Breast epithelium (tissue), 4 donors: ENCODE results near the gene KCNMB2. TPM values are rescaled to one million over a fixed set of nuclear protein-coding genes. Genes with fewer than 3 reads are reported as not detected.

ENCODE experiments used
- DNase-seq, 2 donors: peaks; one replicate each; pipeline ENCODE4 v3.0.0-alpha.2; 2019; ENCODE audit warnings: low spot score in 2 of 2
- H3K27ac ChIP-seq, 2 donors: fragments of 200-600 bp; sonication (generic) in 1 of 2; one replicate each; pipeline ENCODE4 v1.5.1; 2016 to 2019; ENCODE audit warnings: mild to moderate bottlenecking in 1 of 2
- H3K27me3 ChIP-seq, 2 donors: fragments of 200-600 bp; sonication (generic) in 1 of 2; one replicate each; pipeline versions ENCODE4 v1.5.1 to v1.6.0; 2017 to 2019; ENCODE audit warnings: control low read depth in 1 of 2, mild to moderate bottlenecking in 1 of 2
- H3K36me3 ChIP-seq: fragments of 200-600 bp; one replicate; pipeline ENCODE4 v1.5.1; 2019
- H3K4me1 ChIP-seq, 2 donors: fragments of 200-600 bp; sonication (generic); one replicate each; pipeline ENCODE4 v1.5.1; 2016 to 2019; ENCODE audit warnings: control low read depth in 1 of 2
- H3K4me3 ChIP-seq, 3 donors: fragments of 200-600 bp; sonication (generic); 1 replicate in 2 of 3; 2 replicates in 1 of 3; pipeline ENCODE4 v1.5.1; 2016 to 2019; ENCODE audit warnings: mild to moderate bottlenecking in 3 of 3, moderate library complexity in 2 of 3
- H3K9me3 ChIP-seq, 2 donors: fragments of 200-600 bp; sonication (generic) in 1 of 2; one replicate each; pipeline ENCODE4 v1.5.1; 2016 to 2019; ENCODE audit warnings: control low read depth in 1 of 2
- POLR2A ChIP-seq: fragments of 450-650 bp; IDR thresholded peaks from one replicate; pipeline ENCODE4 v1.6.1; 2016; ENCODE audit warnings: antibody characterized with exemption, mild to moderate bottlenecking, moderate library complexity
- POLR2AphosphoS5 ChIP-seq, 3 donors: sonication (generic); formaldehyde crosslinking; IDR thresholded peaks; one replicate each; pipeline ENCODE4 v1.6.1; 2017; ENCODE audit warnings: antibody characterized with exemption in 3 of 3
- intact Hi-C: fragments of 100-400 bp; cut with DNase I; formaldehyde crosslinking; loops from one replicate; pipeline ENCODE4 v1.15.1; 2023; ENCODE audit warnings: low total_unique reads
- total RNA-seq, 3 donors: library from RNA; depleted of rRNA; stranded (reverse); fragments of >200 nt; gene quantifications; one replicate each; pipeline ENCODE4 v1.1.0, GENCODE V29; 2016
- TF ChIP-seq, protein P1 (sequence below), 3 donors: fragments of 450-650 bp; IDR thresholded peaks; one replicate each; pipeline ENCODE4 v1.5.1; 2016 to 2017; ENCODE audit warnings: antibody characterized with exemption in 3 of 3, mild to moderate bottlenecking in 3 of 3, moderate library complexity in 3 of 3

Gene KCNMB2
- total RNA-seq, 3 donors from 2014 or later: 0.59 TPM; not detected in 2

DNA sequence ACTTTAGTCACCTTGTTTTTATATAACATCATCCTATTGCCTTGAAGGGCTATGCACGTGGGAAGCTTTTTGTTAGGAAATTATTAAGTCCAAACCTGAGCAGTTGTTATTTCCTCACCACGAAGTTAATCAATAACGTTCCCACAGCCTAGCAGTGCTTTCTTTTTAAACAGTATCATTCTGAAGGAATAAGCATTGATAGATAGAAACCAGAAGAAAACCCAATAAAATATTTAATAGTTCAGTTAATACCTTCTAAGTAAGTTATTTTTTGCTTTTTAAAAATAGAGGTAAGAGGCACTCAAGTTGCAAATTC lies 149.3 kb downstream of the KCNMB2 start:
- no peaks in the 10 kb centered on the region for H3K27me3 ChIP-seq
- intact Hi-C loops: no loop called here
- no peak overlapping the region for H3K4me3 ChIP-seq
- H3K9me3 ChIP-seq: no peaks in the 10 kb centered on the region
- no peak overlapping the region for H3K27ac ChIP-seq
- H3K36me3 ChIP-seq: no peaks in the 10 kb centered on the region
- TF ChIP-seq, protein P1, sequence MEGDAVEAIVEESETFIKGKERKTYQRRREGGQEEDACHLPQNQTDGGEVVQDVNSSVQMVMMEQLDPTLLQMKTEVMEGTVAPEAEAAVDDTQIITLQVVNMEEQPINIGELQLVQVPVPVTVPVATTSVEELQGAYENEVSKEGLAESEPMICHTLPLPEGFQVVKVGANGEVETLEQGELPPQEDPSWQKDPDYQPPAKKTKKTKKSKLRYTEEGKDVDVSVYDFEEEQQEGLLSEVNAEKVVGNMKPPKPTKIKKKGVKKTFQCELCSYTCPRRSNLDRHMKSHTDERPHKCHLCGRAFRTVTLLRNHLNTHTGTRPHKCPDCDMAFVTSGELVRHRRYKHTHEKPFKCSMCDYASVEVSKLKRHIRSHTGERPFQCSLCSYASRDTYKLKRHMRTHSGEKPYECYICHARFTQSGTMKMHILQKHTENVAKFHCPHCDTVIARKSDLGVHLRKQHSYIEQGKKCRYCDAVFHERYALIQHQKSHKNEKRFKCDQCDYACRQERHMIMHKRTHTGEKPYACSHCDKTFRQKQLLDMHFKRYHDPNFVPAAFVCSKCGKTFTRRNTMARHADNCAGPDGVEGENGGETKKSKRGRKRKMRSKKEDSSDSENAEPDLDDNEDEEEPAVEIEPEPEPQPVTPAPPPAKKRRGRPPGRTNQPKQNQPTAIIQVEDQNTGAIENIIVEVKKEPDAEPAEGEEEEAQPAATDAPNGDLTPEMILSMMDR (IDR thresholded peaks at IDR 0.05): no peak
- TF ChIP-seq POLR2AphosphoS5 (IDR thresholded peaks at IDR 0.05) (no peak), POLR2A (no peak)
- H3K4me1 ChIP-seq: no peaks in the 10 kb centered on the region
- DNase-seq: no peak

DNA sequence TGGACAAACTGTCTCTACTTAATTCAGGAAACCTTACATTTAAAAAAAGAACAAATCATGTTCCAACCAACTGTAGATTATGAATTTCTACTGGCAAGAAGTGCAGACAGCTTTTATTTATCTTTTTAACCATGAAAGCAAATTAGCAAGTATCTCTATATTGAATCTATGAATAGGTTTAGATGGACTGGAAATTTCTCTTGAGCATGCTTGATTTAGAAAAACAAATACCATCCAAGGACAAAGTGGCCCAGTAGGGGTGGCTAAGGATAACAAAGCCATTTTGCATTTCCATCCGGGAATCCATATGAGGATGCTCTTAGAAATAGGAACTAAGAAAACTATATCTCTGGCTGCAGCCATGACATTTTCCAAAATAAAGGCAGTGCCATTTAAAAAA lies 150.6 kb downstream of the KCNMB2 start:
- H3K36me3 ChIP-seq: no peaks in the 10 kb centered on the region
- no peak overlapping the region for H3K4me3 ChIP-seq
- DNase-seq: no peak
- TF ChIP-seq POLR2AphosphoS5 (IDR thresholded peaks at IDR 0.05) (no peak), POLR2A (no peak)
- TF ChIP-seq, protein P1 (IDR thresholded peaks at IDR 0.05): no peak
- no peaks in the 10 kb centered on the region for H3K27me3 ChIP-seq
- intact Hi-C loops: no loop called here
- no peak overlapping the region for H3K27ac ChIP-seq
- H3K4me1 ChIP-seq: no peaks in the 10 kb centered on the region
- no peaks in the 10 kb centered on the region for H3K9me3 ChIP-seq

DNA sequence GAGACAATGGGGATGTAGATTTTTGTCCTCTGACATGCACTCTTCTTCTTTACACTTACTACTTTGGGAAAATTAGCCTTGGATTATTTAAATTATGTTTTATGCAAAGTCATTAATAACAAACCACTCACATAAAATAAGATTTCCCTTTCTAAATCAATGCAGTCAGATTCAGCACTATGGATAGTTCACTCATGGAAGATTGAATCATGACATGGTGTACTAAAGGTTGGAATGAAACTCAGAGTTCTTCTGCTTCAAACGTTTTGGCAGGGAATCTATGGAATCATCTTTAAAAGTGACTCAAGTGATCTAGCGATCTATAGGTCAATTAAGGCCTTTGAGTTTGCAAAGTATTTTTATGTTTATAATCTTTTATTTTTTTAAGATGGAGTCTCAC lies 154.3 kb downstream of the KCNMB2 start:
- no peak for DNase-seq
- TF ChIP-seq POLR2AphosphoS5 (IDR thresholded peaks at IDR 0.05) (no peak), POLR2A (no peak)
- TF ChIP-seq, protein P1 (IDR thresholded peaks at IDR 0.05): no peak

DNA sequence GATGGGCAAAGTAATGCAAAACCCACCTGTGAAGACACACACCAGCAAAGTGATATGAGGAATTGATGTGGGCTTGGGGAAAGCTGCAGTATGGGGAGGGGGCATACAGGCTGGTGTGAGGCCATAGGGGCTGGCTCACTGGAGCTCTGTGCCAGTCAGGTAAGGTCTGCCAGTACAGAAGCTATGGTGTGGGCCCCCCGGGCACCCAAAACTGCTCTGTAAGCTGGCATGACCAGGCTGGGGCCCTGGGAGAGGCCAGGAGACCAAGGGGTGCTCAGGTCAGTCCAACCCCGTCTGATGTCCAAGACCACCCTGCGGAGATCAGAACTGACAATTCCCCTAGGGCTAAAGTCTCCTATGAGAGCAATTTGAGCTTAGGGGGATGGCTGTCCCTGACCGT lies 163.1 kb downstream of the KCNMB2 start:
- H3K4me3 ChIP-seq: no peak overlapping the region
- no peak for TF ChIP-seq POLR2A
- H3K9me3 ChIP-seq: peaks cover 8 to 13% of the 10 kb centered on the region in 2 donors
- DNase-seq: no peak
- no peaks in the 10 kb centered on the region for H3K27me3 ChIP-seq
- no peak overlapping the region for H3K27ac ChIP-seq
- H3K4me1 ChIP-seq: no peaks in the 10 kb centered on the region
- intact Hi-C loops: no loop called here
- no peaks in the 10 kb centered on the region for H3K36me3 ChIP-seq

More for the DNA sequence above, 154.3 kb downstream of the KCNMB2 start:
- Histone ChIP-seq H3K4me1 (no peaks in the 10 kb centered on the region), H3K27me3 (no peaks in the 10 kb centered on the region), H3K9me3 (peaks cover 0 to 7% of the 10 kb centered on the region in 2 donors), H3K36me3 (no peaks in the 10 kb centered on the region), H3K27ac (no peak overlapping the region), H3K4me3 (no peak overlapping the region)
- intact Hi-C loops: no loop called here

DNA sequence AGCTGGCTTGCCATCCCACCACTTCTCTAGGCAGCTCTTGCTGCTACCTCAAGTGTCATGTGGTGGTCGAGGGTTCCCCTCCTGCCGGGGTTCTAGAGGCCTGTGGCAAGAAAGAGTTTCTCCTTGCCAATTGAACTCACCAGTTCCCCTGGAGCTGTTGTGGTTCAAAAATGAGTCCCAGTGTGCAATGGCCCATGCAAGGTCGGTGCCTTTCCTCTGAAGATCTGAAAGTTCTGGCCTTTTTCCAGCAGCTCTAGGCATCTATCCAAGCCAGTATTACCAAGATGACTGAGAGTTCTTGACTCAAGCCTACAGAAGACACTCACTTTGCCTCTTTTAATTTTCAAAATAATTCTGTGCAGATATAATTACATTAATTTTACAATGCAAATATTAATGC lies 163.6 kb downstream of the KCNMB2 start:
- no peak for DNase-seq
- Histone ChIP-seq H3K36me3 (no peaks in the 10 kb centered on the region), H3K4me1 (no peaks in the 10 kb centered on the region), H3K4me3 (no peak overlapping the region), H3K27me3 (no peaks in the 10 kb centered on the region), H3K27ac (no peak overlapping the region), H3K9me3 (peaks cover 8 to 11% of the 10 kb centered on the region in 2 donors)
- intact Hi-C loops: no loop called here
- TF ChIP-seq POLR2AphosphoS5 (IDR thresholded peaks at IDR 0.05): no peak
- TF ChIP-seq POLR2A: no peak
- TF ChIP-seq, protein P1 (IDR thresholded peaks at IDR 0.05): no peak

DNA sequence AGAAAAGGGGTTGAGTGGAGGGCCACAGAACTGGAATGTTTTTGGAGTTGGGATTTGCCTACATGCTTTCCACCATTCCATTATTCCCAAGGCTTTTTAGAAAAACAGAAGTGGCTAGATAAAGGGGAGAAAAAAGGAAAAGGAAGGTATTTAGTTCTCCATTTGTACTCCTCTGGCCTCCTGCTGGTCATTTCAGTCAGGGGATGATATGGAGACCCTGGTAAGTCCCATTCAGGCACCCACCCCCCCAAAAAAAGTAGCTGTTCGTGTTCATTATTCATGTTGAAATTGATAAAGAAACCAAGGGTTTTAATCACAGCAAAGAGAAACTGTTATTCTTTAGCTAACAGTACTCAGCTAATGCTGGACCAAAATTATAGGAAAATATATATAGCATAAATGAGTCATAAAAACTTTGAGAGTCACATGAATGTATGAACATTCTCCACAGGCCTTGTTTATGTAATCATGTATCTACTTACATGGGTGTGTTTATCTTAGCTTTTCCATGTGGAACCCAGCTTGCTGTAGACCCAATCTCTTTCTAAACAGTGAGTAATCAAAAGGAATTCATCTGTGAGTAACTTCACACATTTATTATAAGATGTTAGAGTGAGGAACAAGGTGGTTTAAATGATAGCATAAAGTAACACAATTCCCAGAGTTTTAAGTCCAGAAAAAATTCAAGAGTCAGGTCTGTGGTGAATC lies 167.2 kb downstream of the KCNMB2 start:
- no peak for TF ChIP-seq POLR2AphosphoS5 (IDR thresholded peaks at IDR 0.05)
- no peak for TF ChIP-seq POLR2A
- TF ChIP-seq, protein P1 (IDR thresholded peaks at IDR 0.05): no peak
- H3K4me3 ChIP-seq: no peak overlapping the region
- no peaks in the 10 kb centered on the region for H3K4me1 ChIP-seq
- peaks cover 0 to 8% of the 10 kb centered on the region in 2 donors for H3K9me3 ChIP-seq
- no peak overlapping the region for H3K27ac ChIP-seq
- no peaks in the 10 kb centered on the region for H3K36me3 ChIP-seq
- no peaks in the 10 kb centered on the region for H3K27me3 ChIP-seq
- no peak for DNase-seq
- intact Hi-C loops: no loop called here
